ENCODE measurements around the gene LMX1B. TPM values are rescaled to one million over a fixed set of nuclear protein-coding genes. Genes with fewer than 3 reads are reported as not detected.

Gene LMX1B
- total RNA-seq, 1 donor from 2014 or later, result 0.14 TPM

DNA sequence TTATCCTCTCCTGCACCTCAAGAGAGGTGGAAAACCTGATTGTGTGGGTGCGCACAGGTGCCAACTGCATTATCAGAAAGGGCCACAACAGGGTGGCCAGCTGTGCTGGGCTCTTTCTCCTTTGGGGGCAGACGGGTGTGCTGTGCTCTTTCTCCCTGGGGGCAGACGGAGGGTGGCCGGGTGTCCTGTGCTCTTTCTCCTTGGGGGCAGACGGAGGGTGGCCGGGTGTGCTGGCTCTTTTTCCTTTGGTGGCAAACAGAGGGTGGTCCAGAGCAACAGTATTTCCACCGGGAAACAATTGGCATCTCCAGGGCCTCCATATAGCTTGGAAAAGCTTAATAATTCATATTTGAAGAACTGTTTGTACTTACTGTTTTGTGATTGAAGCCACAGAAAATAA lies 6.8 kb downstream of the LMX1B start:
- no peaks in the 10 kb centered on the region for H3K36me3 ChIP-seq
- no peaks in the 10 kb centered on the region for H3K9me3 ChIP-seq
- H3K27ac ChIP-seq, result no peak overlapping the region
- H3K4me1 ChIP-seq, result peaks cover 8% of the 10 kb centered on the region
- H3K4me3 ChIP-seq, result no peak overlapping the region
- DNase-seq (no peak), ATAC-seq (no peak)
- peaks cover 100% of the 10 kb centered on the region for H3K27me3 ChIP-seq
- intact Hi-C loops (cut with DNase I), result no loop called here
- TF ChIP-seq, protein P1, sequence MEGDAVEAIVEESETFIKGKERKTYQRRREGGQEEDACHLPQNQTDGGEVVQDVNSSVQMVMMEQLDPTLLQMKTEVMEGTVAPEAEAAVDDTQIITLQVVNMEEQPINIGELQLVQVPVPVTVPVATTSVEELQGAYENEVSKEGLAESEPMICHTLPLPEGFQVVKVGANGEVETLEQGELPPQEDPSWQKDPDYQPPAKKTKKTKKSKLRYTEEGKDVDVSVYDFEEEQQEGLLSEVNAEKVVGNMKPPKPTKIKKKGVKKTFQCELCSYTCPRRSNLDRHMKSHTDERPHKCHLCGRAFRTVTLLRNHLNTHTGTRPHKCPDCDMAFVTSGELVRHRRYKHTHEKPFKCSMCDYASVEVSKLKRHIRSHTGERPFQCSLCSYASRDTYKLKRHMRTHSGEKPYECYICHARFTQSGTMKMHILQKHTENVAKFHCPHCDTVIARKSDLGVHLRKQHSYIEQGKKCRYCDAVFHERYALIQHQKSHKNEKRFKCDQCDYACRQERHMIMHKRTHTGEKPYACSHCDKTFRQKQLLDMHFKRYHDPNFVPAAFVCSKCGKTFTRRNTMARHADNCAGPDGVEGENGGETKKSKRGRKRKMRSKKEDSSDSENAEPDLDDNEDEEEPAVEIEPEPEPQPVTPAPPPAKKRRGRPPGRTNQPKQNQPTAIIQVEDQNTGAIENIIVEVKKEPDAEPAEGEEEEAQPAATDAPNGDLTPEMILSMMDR (IDR thresholded peaks at IDR 0.05), result no peak

DNA sequence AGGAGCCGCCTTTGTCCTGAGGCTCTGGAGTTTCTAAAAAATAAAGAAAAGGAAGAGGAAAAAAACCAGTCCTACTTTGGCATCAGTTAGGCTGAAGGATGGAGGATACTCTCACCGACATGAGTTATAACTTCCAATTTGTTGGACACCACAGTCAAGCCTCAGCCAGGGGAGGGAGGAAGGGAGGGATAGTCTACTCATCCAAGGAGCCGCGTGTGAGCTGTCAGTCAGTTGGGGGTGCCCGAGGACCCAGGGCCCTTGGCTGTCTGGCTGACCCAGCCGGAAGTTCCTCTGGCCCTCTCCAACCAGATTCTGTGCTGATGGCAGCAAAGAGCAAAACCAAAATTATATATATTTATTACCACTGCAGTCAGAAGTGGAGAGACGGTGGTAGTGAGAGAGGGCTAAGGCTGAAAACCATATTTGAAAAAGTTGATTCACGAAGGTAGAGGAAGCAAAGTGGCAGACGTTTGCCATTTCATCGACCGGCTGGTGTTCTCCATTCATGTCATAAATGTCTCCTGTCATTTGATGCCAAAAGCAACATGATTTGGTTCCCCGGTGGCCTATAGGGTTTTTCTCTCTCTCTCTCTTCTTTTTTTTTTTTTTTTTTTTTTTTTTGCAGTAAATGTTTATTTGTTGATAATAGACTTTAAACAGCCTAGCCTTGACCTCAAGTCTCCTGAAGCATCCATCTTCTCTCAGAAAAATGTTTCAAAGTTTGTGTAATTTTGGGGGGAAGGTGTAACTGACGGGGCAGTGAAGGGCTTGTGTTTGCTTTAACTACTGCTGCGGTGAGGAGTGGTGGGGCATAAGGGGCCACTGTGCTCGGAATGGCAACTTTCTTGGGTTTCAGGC lies 7.6 kb downstream of the LMX1B start:
- TF ChIP-seq, protein P1 (IDR thresholded peaks at IDR 0.05), result no peak
- Histone ChIP-seq H3K27me3 (peaks cover 100% of the 10 kb centered on the region), H3K4me1 (peaks cover 16% of the 10 kb centered on the region), H3K4me3 (no peak overlapping the region), H3K36me3 (no peaks in the 10 kb centered on the region), H3K9me3 (no peaks in the 10 kb centered on the region), H3K27ac (no peak overlapping the region)
- DNase-seq (no peak), ATAC-seq (no peak)
- intact Hi-C loops (cut with DNase I), result no loop called here

DNA sequence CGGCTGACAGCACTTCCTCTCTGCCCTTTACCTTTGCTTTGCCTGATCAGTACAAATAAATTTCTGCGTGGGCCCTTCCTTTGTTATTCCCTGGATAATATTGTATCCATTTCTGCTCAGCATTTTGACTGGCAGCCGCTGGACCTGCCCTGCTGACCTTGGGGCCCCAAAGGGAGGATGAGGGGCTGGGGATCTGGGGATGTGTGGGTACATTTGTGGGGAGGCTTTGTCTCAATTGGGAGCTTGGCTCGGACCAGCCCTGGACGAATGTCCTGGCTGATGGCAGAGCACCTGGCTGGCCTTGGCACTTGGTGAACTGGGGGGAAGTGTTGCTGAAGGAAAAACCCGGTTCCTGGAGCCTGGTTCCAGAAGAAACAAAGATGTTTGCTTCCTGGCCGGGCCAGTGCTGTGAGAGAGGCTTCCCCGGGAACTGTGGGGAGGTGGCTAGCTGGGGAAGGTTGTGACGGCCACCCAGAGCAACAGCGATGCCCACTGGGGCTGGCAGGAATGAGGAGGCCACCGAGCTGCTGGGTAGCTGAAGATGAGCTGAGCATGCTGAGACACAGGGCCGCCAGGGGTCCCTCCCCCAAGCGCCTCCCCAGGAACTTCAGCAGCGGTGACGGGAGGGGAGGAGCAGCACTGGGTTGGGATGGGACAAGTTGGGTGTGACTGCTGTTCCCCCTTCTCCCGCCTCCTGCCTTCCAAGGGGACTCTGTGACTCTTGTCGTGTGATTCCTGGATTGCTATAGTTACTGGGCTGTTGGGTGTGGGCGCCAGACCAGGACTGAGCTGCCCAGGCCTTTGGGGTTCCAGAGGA lies 8.4 kb downstream of the LMX1B start:
- Histone ChIP-seq H3K9me3 (no peaks in the 10 kb centered on the region), H3K36me3 (no peaks in the 10 kb centered on the region), H3K4me3 (no peak overlapping the region), H3K27ac (no peak overlapping the region), H3K27me3 (peaks cover 100% of the 10 kb centered on the region), H3K4me1 (peaks cover 17% of the 10 kb centered on the region)
- no peak for DNase-seq
- intact Hi-C loops (cut with DNase I), result no loop called here
- no peak for ATAC-seq
- TF ChIP-seq, protein P1 (IDR thresholded peaks at IDR 0.05), result no peak

DNA sequence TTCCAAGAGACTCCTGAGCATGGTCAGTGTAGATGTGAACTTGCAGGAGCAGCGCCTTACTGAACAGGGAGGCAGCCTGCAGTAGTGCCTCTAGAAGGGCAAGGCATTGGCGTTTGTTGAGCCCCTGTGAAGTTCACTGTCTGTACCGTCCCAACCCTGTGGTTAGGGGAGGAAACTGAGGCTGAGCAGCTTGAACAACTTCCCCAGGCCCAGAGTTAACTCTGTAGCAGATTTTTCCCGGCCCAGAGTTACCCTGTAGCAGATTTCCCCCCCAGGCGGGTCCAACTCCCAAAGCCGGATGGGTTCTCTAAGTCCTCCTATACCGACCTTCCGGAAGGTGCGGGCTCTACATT lies 9.6 kb downstream of the LMX1B start:
- intact Hi-C loops (cut with DNase I), result no loop called here
- Histone ChIP-seq H3K4me1 (peaks cover 13% of the 10 kb centered on the region), H3K4me3 (no peak overlapping the region), H3K27ac (no peak overlapping the region), H3K9me3 (no peaks in the 10 kb centered on the region), H3K36me3 (no peaks in the 10 kb centered on the region), H3K27me3 (peaks cover 100% of the 10 kb centered on the region)
- ATAC-seq, result no peak
- TF ChIP-seq, protein P1 (IDR thresholded peaks at IDR 0.05), result no peak
- no peak for DNase-seq

DNA sequence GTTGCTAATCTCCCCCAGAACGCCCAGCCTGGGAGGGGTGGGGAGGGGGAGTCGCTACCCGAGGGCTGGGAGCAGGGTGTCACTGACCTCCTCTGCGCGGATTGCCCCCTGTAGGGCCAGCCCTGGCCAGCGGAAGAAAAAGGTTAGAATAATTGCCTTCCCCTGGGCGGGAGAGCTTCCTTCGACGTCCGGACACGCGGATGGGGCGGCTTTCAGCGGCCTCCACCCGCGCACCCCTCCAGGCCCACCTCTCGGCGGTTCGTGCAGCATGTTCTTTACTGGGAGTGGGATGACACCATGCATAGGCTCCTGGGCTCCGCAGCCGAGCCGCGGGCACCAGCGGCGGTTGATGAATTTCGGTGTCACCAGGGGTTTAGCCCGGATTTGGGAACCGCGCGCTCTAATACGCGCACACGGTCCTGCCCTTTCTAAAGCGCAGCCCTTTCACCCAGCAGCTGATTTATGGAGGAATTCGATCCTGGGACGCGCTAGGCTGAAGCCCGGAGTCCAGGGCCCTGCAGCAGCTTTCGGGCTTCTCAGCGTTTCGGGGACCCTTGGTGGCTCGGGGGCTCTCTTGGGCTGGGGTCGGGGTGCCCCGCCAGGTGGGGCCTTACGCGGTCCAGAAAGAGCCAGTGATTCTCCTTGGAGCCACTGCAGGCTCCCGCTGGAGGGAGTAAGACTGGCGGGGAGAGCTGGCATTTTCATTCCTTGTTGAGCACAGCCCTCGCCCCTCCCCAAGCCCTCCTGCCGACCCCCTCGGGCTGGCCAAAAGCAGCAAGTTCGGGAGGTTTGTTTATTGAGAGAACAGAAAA lies 10.1 kb downstream of the LMX1B start:
- intact Hi-C loops (cut with DNase I), result no loop called here
- Histone ChIP-seq H3K36me3 (no peaks in the 10 kb centered on the region), H3K9me3 (no peaks in the 10 kb centered on the region), H3K4me1 (peaks cover 10% of the 10 kb centered on the region), H3K27me3 (peaks cover 99% of the 10 kb centered on the region), H3K4me3 (no peak overlapping the region), H3K27ac (no peak overlapping the region)
- DNase-seq, result no peak
- TF ChIP-seq, protein P1 (IDR thresholded peaks at IDR 0.05), result no peak
- ATAC-seq, result no peak

Data from upper lobe of right lung (tissue), 1 donor.